HAP-1 (cell line): ENCODE data around the gene TRPC6.
A peak's percentile ranks its signal among the peaks of the same experiment; 100 is the strongest.

ENCODE experiments used
- DNase-seq, 2 experiments: peaks; one replicate each; pipeline ENCODE4 v3.0.0-alpha.2; 2016 to 2020; ENCODE audit warnings: low spot score in 2 of 2
- H3K27me3 ChIP-seq: fragments of 250-450 bp; sonication (Bioruptor Pico); 2 replicates; pipeline ENCODE4 v1.5.1; 2020; ENCODE audit warnings: low read depth, mild to moderate bottlenecking, moderate library complexity
- H3K36me3 ChIP-seq: fragments of 250-450 bp; sonication (Bioruptor Pico); replicated peaks from 2 replicates; pipeline ENCODE4 v1.5.1; 2020; ENCODE audit warnings: mild to moderate bottlenecking
- H3K4me1 ChIP-seq: fragments of 250-450 bp; sonication (Bioruptor Pico); 2 replicates; pipeline ENCODE4 v1.5.1; 2020; ENCODE audit warnings: mild to moderate bottlenecking
- H3K4me3 ChIP-seq: fragments of 250-450 bp; sonication (Bioruptor Pico); 2 replicates; pipeline ENCODE4 v1.5.1; 2020; ENCODE audit warnings: mild to moderate bottlenecking, moderate library complexity
- H3K9me3 ChIP-seq: fragments of 250-450 bp; sonication (Bioruptor Pico); 2 replicates; pipeline ENCODE4 v1.5.1; 2020; ENCODE audit warnings: mild to moderate bottlenecking, moderate library complexity
- in situ Hi-C: fragments of 300-500 bp; cut with MboI; formaldehyde crosslinking; loops from 3 replicates; pipeline ENCODE4 v1.14.3; 2020; ENCODE audit warnings: low sequenced_read_pairs, inconsistent platforms, mixed read lengths

TRPC6 gene

DNA sequence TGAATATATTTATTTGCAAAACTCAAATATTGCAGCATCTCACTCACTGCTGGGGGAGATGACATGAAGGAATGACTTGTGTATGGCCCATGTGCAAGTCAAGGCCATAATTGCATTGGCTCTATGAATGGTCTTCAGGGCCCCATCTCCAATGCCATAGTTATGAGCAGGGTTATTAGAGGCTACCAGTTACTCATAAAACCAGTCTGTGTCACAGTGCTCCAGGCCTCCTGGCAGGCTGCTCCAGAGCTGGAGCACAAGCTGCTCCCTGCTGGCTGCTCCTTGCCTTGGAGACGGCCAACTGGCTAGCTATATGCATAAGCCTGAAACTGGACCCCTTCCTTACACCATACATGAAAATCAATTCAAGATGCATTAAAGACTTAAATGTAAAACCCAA lies 145.7 kb downstream of the TRPC6 start:
- no peaks in the 10 kb centered on the region for H3K36me3 ChIP-seq

DNA sequence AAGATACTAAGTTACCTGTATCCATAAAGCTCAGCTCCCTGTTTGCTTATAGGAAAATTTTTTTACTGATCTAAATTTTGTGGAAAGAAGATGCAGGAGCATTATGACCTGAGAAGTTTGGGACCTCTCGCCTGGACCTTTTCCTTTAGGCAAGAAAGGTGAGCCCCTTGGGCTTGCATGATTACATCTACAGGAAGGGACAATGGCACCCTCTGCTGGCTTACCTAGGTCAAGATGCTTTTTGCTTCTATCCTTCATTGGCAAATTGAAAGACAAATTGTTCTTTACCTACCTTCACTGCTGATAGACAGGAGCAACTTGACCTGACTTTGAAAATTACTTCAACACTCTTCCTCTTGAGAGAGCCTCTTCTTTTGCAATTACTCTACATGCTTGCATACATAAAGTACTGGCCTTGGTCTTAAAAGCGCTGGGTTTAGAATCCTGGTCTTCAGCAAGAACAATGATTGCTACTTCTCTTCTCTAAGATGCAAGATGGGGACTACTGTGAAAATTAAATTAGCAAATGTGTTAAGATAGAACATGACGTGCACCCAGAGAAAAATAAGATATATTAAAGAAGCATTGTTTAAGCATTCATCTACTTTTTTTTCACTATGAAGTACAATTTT lies 147.2 kb downstream of the TRPC6 start:
- peak; percentile 40 to 76 for DNase-seq
- in situ Hi-C loops, result loop anchor here (25.0 kb wide), 1 partner anchor 576 kb away; no protein-coding TSS in a partner anchor
- H3K9me3 ChIP-seq, result no peaks in the 10 kb centered on the region
- no peaks in the 10 kb centered on the region for H3K27me3 ChIP-seq
- H3K4me1 ChIP-seq, result no peaks in the 10 kb centered on the region
- no peak overlapping the region for H3K4me3 ChIP-seq
- H3K36me3 ChIP-seq, result no peaks in the 10 kb centered on the region

More for the DNA sequence above, 145.7 kb downstream of the TRPC6 start:
- Histone ChIP-seq H3K4me1 (no peaks in the 10 kb centered on the region), H3K4me3 (no peak overlapping the region), H3K9me3 (no peaks in the 10 kb centered on the region), H3K27me3 (no peaks in the 10 kb centered on the region)
- no peak for DNase-seq
- in situ Hi-C loops, result loop anchor here (25.0 kb wide), 1 partner anchor 574 kb away; no protein-coding TSS in a partner anchor

DNA sequence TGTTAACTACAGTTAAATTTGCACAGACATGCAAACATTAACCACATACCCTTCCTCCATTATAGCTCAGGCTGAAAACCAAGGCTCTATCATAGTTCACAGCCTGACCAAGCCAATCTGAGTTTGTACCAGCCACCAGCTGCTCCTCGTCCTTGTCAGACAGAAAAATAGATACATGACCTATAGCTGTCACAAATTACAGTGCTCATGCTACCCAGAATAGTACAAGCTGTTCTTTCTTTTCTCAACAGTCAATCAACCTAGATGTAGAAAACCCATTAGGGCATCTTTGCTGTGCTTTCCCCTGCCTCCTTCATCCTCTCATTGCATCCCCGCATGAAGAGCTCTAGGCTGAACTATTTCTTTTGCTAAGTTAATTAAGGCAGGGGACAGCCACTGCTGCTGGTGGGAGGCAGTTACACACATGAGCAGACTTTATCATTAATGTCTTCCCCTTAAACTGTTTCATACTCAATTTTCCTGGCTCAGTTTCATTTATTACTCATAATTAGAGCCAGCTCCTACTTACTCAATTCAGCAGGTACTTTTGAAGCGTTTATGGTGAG lies 148.3 kb downstream of the TRPC6 start:
- Histone ChIP-seq H3K27me3 (no peaks in the 10 kb centered on the region), H3K9me3 (no peaks in the 10 kb centered on the region), H3K36me3 (no peaks in the 10 kb centered on the region), H3K4me3 (no peak overlapping the region), H3K4me1 (no peaks in the 10 kb centered on the region)
- DNase-seq, result no peak
- in situ Hi-C loops, result loop anchor here (25.0 kb wide), 1 partner anchor 577 kb away; no protein-coding TSS in a partner anchor

DNA sequence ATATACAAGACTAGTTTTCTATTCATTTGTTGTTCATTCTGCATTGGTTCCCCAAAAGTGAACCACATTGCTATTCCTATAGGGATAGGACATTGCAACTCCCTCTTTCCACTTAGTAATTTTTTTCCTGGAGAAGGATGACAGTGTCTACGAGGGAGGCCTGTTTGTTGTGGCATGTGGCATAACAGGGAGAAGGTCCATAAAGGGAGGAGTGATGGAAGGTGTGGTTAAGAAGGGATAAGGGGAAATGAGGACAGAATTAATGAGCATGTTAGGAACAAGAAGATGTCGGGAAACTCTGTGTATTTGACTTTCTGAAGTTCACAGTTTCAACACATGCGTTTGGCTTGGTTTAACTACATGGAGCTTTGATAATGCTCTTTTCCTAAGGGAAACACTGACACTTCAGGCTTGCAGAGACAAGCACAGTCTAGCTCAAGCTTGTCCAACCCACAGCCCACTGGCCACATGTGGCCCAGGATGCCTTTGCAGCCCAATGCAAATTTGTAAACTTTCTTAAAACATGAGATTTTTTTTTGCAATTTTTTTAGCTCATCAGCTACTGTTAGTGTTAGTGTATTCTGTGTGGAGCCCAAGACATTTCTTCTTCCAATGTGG lies 149.7 kb downstream of the TRPC6 start:
- DNase-seq, result no peak
- in situ Hi-C loops, result loop anchor here (25.0 kb wide), 1 partner anchor 578 kb away; no protein-coding TSS in a partner anchor
- Histone ChIP-seq H3K9me3 (no peaks in the 10 kb centered on the region), H3K27me3 (no peaks in the 10 kb centered on the region), H3K4me1 (no peaks in the 10 kb centered on the region), H3K4me3 (no peak overlapping the region), H3K36me3 (no peaks in the 10 kb centered on the region)

DNA sequence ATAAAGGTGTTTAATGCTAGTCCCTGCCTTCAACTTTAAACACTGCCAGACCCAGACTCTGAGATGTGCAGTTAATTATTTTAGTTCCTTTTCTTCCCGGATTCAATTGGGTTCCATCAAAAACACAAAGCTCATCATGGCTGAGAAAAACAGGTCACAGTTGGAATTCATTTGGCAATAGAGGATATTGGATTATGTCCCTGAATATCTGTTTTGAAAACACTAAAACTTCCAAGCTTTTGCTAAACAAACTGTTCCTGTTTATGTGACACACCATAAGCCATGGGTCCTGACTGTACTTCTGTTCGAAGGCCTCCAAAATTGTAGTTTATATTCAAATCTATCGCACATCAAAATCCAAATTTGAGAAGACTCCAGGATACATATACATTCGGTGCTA lies 150.7 kb downstream of the TRPC6 start:
- DNase-seq, result no peak
- no peak overlapping the region for H3K4me3 ChIP-seq
- H3K36me3 ChIP-seq, result no peaks in the 10 kb centered on the region
- in situ Hi-C loops, result loop anchor here (25.0 kb wide), 1 partner anchor 579 kb away; no protein-coding TSS in a partner anchor
- no peaks in the 10 kb centered on the region for H3K9me3 ChIP-seq
- no peaks in the 10 kb centered on the region for H3K27me3 ChIP-seq
- no peaks in the 10 kb centered on the region for H3K4me1 ChIP-seq

DNA sequence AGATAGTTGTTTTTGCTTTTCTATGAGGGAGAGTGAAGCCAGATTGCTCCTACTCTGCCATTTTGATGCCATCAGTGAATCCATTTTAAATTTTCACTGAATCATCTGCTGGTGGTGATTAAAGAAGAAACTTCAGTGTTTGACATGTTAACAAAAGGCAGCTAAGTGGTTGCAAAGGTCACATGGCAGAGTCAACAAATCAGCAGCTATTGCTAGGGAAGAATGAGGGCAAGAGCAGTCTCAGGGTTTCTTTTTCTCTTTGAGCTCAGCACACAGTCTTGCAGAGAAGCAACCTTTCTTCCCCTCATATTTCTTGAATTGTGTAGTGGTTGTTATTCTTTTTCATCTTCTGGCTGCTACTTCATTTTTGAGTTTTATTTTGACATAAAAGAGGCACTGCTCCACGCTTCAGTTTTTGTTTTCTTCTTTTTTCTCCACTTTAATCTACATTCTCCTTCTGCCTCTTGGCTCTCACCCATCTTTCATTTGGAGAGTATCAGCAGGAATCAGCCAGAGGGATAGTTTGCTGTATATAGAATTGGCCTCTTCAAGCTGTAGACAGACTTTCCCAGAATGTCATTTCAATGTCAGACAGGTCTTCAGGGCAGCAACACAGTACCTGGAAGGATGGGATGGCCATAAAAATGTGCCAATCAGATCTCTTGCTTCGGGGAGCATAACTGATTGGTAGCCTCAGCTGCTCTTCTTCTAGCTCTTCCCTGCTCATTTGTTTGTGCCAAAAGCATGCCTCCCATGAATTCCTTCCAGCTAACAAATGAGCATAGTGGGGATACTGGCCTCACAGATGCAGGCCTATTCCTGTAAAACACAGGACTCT lies 153.9 kb downstream of the TRPC6 start:
- Histone ChIP-seq H3K9me3 (no peaks in the 10 kb centered on the region), H3K4me3 (no peak overlapping the region), H3K27me3 (no peaks in the 10 kb centered on the region), H3K4me1 (no peaks in the 10 kb centered on the region), H3K36me3 (no peaks in the 10 kb centered on the region)
- in situ Hi-C loops, result loop anchor here (25.0 kb wide), 1 partner anchor 582 kb away; no protein-coding TSS in a partner anchor
- DNase-seq, result no peak

DNA sequence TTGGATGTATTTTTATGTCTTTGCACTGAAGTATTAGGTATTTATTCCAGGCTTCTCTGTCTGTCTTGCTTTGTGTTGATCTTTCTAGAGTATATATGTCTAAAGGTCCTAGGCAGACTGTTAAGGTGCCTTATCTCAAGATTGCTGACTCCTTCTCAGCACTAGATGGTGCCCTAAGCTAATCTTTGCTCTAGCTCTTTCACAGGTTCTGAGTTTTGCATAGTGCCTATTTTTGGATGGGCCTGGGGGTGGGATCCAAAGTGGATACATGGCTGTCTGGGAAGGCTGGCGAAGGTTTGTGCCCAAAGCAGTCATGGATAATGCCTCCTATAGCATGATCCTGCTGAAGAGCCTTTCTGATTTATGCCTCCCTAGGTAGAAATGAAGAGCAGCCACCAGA lies 154.9 kb downstream of the TRPC6 start:
- DNase-seq, result peak; percentile 27 to 41
- H3K9me3 ChIP-seq, result no peaks in the 10 kb centered on the region
- no peaks in the 10 kb centered on the region for H3K27me3 ChIP-seq
- H3K4me1 ChIP-seq, result no peaks in the 10 kb centered on the region
- no peak overlapping the region for H3K4me3 ChIP-seq
- no peaks in the 10 kb centered on the region for H3K36me3 ChIP-seq
- in situ Hi-C loops, result loop anchor here (25.0 kb wide), 1 partner anchor 583 kb away; no protein-coding TSS in a partner anchor

DNA sequence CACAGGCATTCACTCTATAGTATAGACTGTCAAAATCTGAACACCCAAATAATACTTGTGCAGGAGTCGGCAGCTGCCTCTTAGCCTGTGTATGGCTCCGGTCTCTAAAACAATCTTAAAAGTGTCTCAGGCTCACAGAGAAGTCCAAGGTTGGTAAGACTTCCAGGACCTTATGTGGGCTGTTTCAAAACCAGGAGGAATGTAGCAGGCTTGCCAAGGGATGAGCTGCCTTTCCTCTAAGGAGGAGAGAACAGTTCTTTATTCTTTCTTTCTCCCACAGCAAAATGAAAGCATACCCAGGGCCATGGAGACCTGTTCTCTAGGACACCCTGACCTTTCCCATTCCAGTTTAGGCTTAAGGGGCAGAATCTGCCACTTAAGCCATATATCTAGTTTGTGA lies 176.5 kb downstream of the TRPC6 start:
- Histone ChIP-seq H3K36me3 (no peaks in the 10 kb centered on the region), H3K27me3 (peaks cover 19% of the 10 kb centered on the region; the same call in 1 of the 2 replicates), H3K4me3 (no peak overlapping the region), H3K4me1 (no peaks in the 10 kb centered on the region), H3K9me3 (no peaks in the 10 kb centered on the region)
- no peak for DNase-seq
- in situ Hi-C loops, result no loop called here
